Right lobe of liver (tissue), 6 donors: ENCODE results near the gene SIK3. TPM values are rescaled to one million over a fixed set of nuclear protein-coding genes. Genes with fewer than 3 reads are reported as not detected.

Experiments used
- ATAC-seq, 4 donors: fragments of 200-7000 bp; cut with Tn5 transposase; one replicate each; pipeline ENCODE4 v1.9.1; 2020; ENCODE audit warnings: mild to moderate bottlenecking in 4 of 4, moderate library complexity in 4 of 4
- DNase-seq, 3 donors: peaks; one replicate each; pipeline ENCODE4 v3.0.0-alpha.2; 2020
- H3K27ac ChIP-seq, 3 donors: fragments of 200-600 bp; one replicate each; pipeline ENCODE4 v1.8.0; 2022
- H3K27me3 ChIP-seq, 2 donors: fragments of 200-600 bp; one replicate each; pipeline ENCODE4 v1.8.0; 2022
- H3K36me3 ChIP-seq, 4 donors: fragments of 200-600 bp; sonication (generic) in 1 of 4; one replicate each; pipeline versions ENCODE4 v1.5.1 to v1.8.0; 2017 to 2022; ENCODE audit warnings: control low read depth in 1 of 4
- H3K4me1 ChIP-seq, 4 donors: fragments of 200-600 bp; sonication (generic) in 1 of 4; one replicate each; pipeline versions ENCODE4 v1.5.1 to v1.8.0; 2017 to 2022; ENCODE audit warnings: control low read depth in 1 of 4
- H3K4me3 ChIP-seq, 3 donors: fragments of 200-600 bp; one replicate each; pipeline ENCODE4 v1.8.0; 2022
- H3K9me3 ChIP-seq, 4 donors: fragments of 200-600 bp; sonication (generic) in 1 of 4; one replicate each; pipeline versions ENCODE4 v1.5.1 to v1.8.0; 2017 to 2022; ENCODE audit warnings: control low read depth in 1 of 4
- CTCF ChIP-seq, 4 donors: fragments of 200-600 bp in 3 of 4; fragments of 450-650 bp in 1 of 4; IDR thresholded peaks; one replicate each; pipeline versions ENCODE4 v1.5.1 to v1.8.0; 2016 to 2022; ENCODE audit warnings: antibody characterized with exemption in 4 of 4, mild to moderate bottlenecking in 2 of 4
- POLR2A ChIP-seq: fragments of 450-650 bp; IDR thresholded peaks from one replicate; pipeline ENCODE4 v1.6.1; 2017; ENCODE audit warnings: antibody characterized with exemption, mild to moderate bottlenecking
- WGBS: methylation state at CpG from one replicate; pipeline ENCODE4 v1.1.6; 2018; ENCODE audit warnings: low coverage, low lambda C conversion rate; ENCODE audit not compliant: insufficient coverage; ENCODE audit errors: missing lambda C conversion rate; 5-methylcytosine and 5-hydroxymethylcytosine counted together
- intact Hi-C, 2 donors: fragments of 100-400 bp; cut with DNase I; formaldehyde crosslinking; loops; one replicate each; pipeline versions ENCODE4 v1.11.2 to v1.14.1; 2022
- total RNA-seq, 6 experiments: library from RNA; depleted of rRNA in 2 of 6; stranded (reverse); fragments of >200 nt in 2 of 6; fragmentation: NEBNext Ultra II Directional in 3 of 6; extraction: Animal tissue kit (Norgen Biotek cat#: 25700) in 3 of 6; gene quantifications; one replicate each; pipeline versions ENCODE4 v1.1.0 to v1.2.4, GENCODE V29; 2016 to 2023
- donor health status: DM: no; HTN: yes; CAD: no.
- donor health status: DM: no; HTN: no; CAD: no.
- donor health status: DM: no; HTN: no; CAD: no.
- donor health status: DM: no; HTN: yes; CAD: no.
- donor health status: DM: no; HTN: yes; CAD: no.

SIK3 gene
- total RNA-seq, 6 experiments from 2014 or later, result 22.0 to 35.4 (median 26.8) TPM

GRCh38 chr11:116862951-116863350, 235.3 kb downstream of the SIK3 start:
- intact Hi-C loops, result no loop called here
- H3K36me3 ChIP-seq, result peaks cover 0 to 59% (median 13%) of the 10 kb centered on the region in 4 donors
- 90% methylated on average over 2 of the region's 3 CpGs for WGBS

GRCh38 chr11:116862185-116862584, 236.0 kb downstream of the SIK3 start:
- DNase-seq (no peak), ATAC-seq (no peak)
- Histone ChIP-seq H3K27me3 (no peaks in the 10 kb centered on the region), H3K4me1 (peaks cover 0 to 23% (median 3%) of the 10 kb centered on the region in 4 donors), H3K4me3 (no peak overlapping the region), H3K9me3 (no peaks in the 10 kb centered on the region), H3K36me3 (peaks cover 0 to 56% (median 8%) of the 10 kb centered on the region in 4 donors), H3K27ac (no peak overlapping the region)
- TF ChIP-seq POLR2A, result no peak
- no peak for TF ChIP-seq CTCF (IDR thresholded peaks at IDR 0.05)
- WGBS, result 78% methylated on average over 1 of the region's 3 CpGs
- intact Hi-C loops, result no loop called here

More at GRCh38 chr11:116862951-116863350, 235.3 kb downstream of the SIK3 start:
- no peak for DNase-seq
- TF ChIP-seq POLR2A, result no peak
- no peak for TF ChIP-seq CTCF (IDR thresholded peaks at IDR 0.05)
- no peak overlapping the region for H3K27ac ChIP-seq
- H3K4me1 ChIP-seq, result peaks cover 0 to 23% (median 2%) of the 10 kb centered on the region in 4 donors
- no peak for ATAC-seq
- H3K27me3 ChIP-seq, result no peaks in the 10 kb centered on the region
- no peak overlapping the region for H3K4me3 ChIP-seq
- no peaks in the 10 kb centered on the region for H3K9me3 ChIP-seq

- peaks cover 0 to 56% (median 8%) of the 10 kb centered on the region in 4 donors for H3K36me3 ChIP-seq
- DNase-seq, result no peak
- H3K9me3 ChIP-seq, result no peaks in the 10 kb centered on the region
- H3K4me3 ChIP-seq, result no peak overlapping the region
- peaks cover 0 to 23% (median 5%) of the 10 kb centered on the region in 4 donors for H3K4me1 ChIP-seq
- H3K27me3 ChIP-seq, result no peaks in the 10 kb centered on the region
- no peak overlapping the region for H3K27ac ChIP-seq
- TF ChIP-seq POLR2A (no peak), CTCF (IDR thresholded peaks at IDR 0.05) (no peak)
- WGBS, result 91% methylated on average over 1 of the region's 1 CpG
- intact Hi-C loops, result no loop called here
- no peak for ATAC-seq
Measured at GRCh38 chr11:116861539-116861938, 236.7 kb downstream of the SIK3 start.

- Histone ChIP-seq H3K4me1 (peaks cover 0 to 16% (median 7%) of the 10 kb centered on the region in 4 donors), H3K9me3 (no peaks in the 10 kb centered on the region), H3K27ac (no peak overlapping the region), H3K27me3 (no peaks in the 10 kb centered on the region), H3K4me3 (no peak overlapping the region), H3K36me3 (peaks cover 0 to 56% (median 8%) of the 10 kb centered on the region in 4 donors)
- DNase-seq (no peak), ATAC-seq (no peak)
- intact Hi-C loops, result no loop called here
- TF ChIP-seq CTCF (IDR thresholded peaks at IDR 0.05), result no peak
- TF ChIP-seq POLR2A, result no peak
- 94% methylated on average over 6 of the region's 6 CpGs for WGBS
Measured at GRCh38 chr11:116860303-116860702, 237.9 kb downstream of the SIK3 start.
